ENCODE results near the gene ODAD4. TPM values are rescaled to one million over a fixed set of nuclear protein-coding genes. Genes with fewer than 3 reads are reported as not detected.
A peak's percentile ranks its signal among the peaks of the same experiment; 100 is the strongest.

Gene ODAD4
- total RNA-seq, 1 donor from 2014 or later = 0.70 TPM

DNA sequence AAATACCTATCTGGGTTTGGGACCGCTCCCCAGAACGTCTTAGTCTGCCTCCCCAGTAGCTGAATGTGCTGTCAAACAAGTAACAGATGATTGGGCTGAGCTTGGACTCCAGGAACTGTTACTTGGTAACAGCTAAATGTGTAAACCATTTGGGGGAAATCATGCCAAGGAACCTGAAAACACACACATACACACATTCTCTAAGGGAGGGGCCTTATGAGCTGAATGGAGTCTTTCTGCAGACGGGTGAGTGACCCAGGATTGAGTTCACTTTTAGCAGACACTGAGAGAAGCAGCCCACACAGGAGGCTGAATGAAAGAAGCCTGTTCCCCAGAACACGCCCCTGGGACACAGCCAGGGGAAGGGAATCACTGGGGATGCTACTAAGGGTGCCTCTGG, 13.2 kb upstream of the ODAD4 start:
- Mint-ChIP-seq H3K4me1 (ENCODE audit: low read depth) (peaks cover 54% of the 10 kb centered on the region), H3K27ac (ENCODE audit: unreplicated experiment) (peak overlapping the region; percentile 77), H3K4me3 (ENCODE audit: unreplicated experiment) (peak overlapping the region; percentile 89), H3K27me3 (ENCODE audit: low read depth) (no peaks in the 10 kb centered on the region), H3K36me3 (ENCODE audit: low read depth) (peaks cover 17% of the 10 kb centered on the region), H3K9me3 (ENCODE audit: low read depth) (no peaks in the 10 kb centered on the region)
- TF ChIP-seq, protein P1, sequence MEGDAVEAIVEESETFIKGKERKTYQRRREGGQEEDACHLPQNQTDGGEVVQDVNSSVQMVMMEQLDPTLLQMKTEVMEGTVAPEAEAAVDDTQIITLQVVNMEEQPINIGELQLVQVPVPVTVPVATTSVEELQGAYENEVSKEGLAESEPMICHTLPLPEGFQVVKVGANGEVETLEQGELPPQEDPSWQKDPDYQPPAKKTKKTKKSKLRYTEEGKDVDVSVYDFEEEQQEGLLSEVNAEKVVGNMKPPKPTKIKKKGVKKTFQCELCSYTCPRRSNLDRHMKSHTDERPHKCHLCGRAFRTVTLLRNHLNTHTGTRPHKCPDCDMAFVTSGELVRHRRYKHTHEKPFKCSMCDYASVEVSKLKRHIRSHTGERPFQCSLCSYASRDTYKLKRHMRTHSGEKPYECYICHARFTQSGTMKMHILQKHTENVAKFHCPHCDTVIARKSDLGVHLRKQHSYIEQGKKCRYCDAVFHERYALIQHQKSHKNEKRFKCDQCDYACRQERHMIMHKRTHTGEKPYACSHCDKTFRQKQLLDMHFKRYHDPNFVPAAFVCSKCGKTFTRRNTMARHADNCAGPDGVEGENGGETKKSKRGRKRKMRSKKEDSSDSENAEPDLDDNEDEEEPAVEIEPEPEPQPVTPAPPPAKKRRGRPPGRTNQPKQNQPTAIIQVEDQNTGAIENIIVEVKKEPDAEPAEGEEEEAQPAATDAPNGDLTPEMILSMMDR (IDR thresholded peaks at IDR 0.05) = no peak
- no peak for DNase-seq (ENCODE audit: low spot score)

DNA sequence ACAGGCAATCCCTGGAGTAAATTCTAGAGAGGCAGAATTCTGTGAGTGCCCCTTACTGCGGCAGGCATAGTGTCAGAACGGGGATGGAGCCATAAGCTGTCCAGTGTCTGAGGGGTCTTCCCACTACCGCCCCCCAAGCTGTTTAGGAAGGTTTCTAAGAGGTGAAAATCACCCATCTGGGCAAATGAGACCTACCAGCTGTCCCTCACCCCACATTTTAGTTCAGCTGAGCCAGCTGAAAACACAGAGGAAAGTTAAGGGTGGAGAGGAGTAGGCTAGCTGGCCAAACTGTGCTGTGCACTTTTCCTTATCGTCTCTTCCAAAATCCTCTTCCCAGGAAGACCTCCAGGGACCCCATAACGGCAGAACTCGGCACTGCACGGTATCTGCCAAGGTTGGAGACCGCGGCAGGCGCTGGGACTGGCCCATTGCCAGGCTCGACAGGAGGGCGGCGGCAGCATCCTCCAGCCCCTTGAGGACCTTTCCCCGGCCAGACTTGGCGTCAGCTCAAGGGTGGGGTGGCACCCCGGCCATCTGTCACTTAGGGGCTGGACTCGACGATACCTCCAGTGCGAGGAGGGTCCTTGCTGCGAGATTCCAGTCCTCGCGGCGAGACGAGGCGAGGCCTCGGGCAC, 12.6 kb upstream of the ODAD4 start:
- DNase-seq (ENCODE audit: low spot score) = no peak
- peaks cover 11% of the 10 kb centered on the region for H3K36me3 Mint-ChIP-seq (ENCODE audit: low read depth)
- no peaks in the 10 kb centered on the region for H3K9me3 Mint-ChIP-seq (ENCODE audit: low read depth)
- TF ChIP-seq, protein P1 (IDR thresholded peaks at IDR 0.05) = no peak
- H3K4me3 Mint-ChIP-seq (ENCODE audit: unreplicated experiment) = peak overlapping the region; percentile 89
- peak overlapping the region; percentile 77 for H3K27ac Mint-ChIP-seq (ENCODE audit: unreplicated experiment)
- H3K4me1 Mint-ChIP-seq (ENCODE audit: low read depth) = peaks cover 51% of the 10 kb centered on the region
- H3K27me3 Mint-ChIP-seq (ENCODE audit: low read depth) = no peaks in the 10 kb centered on the region

DNA sequence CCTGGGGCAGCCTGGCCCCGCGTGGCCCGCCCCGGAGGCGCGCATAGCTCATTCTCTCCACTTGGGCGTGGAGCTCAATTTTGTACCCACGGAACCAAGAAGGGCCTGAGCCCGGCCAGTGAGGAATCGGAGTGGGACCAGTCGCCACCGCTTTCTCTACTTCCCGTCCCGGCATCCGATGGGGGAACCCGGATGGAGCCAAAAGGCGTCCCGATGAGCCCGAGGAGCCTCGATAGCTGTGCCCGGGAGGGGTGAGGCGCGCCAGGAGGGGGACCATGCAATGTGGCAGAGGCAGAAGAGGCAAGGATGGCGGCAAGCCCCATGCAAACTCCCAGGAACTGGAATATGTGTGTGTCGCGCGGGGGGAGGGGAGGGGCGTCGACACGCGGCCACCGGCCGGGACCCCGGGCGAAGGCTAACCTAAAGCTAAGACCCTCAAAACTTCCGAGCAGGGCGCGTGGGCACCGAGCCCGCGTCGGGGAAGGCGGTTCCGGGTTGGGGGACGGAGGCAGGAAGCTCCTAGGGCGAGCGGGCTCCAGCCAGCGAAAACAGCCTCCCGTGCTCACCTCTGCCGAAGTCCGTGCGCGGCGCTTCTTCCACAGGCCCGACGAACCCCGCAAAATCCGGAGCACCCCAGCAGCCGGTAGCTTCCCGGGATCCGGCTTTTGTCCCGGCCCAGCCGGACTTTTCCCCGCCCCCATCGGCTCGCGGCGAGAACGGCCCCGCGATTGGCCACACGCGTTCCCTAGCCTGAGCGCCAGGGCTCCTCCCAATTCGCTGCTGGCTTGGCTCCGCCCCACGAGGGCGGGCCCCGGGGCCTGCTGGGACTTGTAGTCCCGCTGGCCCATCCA, 11.9 kb upstream of the ODAD4 start, which contains the start of gene ACLY:
Gene ACLY (minus strand): TSS at position 638 of the 851 bp plus-strand sequence. CDS start 5,078 bp downstream, outside the sequence.
- peaks cover 7% of the 10 kb centered on the region for H3K36me3 Mint-ChIP-seq (ENCODE audit: low read depth)

DNA sequence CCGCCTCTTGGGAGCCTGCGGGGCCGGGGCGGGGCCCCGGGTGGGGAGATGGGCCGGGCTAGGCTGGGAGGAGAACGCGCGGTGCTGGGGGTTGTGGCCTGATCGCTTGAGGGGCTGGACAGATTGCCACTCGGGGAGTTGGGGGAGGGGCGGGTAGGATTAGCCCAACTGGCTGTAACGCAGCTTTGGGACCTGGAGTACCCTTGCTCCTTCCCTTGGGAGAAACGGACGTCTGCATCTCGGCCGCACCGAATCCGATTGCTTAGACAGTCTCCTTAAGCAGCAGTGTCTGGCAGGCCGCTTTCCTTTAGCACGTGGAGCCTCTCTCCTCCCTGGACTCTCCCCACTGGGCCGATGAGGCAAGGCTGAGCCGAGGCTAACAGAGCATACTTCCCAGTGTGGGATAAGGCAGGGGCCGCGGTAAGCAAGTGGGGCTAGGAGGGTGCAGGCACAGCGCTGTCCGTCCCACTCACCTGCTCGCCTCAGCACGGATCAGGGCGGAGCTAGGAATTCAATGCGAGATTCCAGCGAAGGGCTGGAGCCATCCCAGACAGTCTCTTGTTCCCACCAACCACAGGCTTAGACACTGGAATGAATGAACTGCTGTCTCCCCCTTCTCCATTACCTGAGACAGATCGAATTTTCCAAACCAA, 11.1 kb upstream of the ODAD4 start:
- no peaks in the 10 kb centered on the region for H3K27me3 Mint-ChIP-seq (ENCODE audit: low read depth)

More for the DNA sequence above, 11.9 kb upstream of the ODAD4 start, which contains the start of gene ACLY:
- H3K9me3 Mint-ChIP-seq (ENCODE audit: low read depth) = no peaks in the 10 kb centered on the region
- no peaks in the 10 kb centered on the region for H3K27me3 Mint-ChIP-seq (ENCODE audit: low read depth)
- TF ChIP-seq, protein P1 (IDR thresholded peaks at IDR 0.05) = peak; percentile 18
- DNase-seq (ENCODE audit: low spot score) = peak; percentile 99
- H3K4me3 Mint-ChIP-seq (ENCODE audit: unreplicated experiment) = peak within 1 kb of the TSS; percentile 89
- peaks cover 50% of the 10 kb centered on the region for H3K4me1 Mint-ChIP-seq (ENCODE audit: low read depth)
- peak within 1 kb of the TSS; percentile 85 for H3K27ac Mint-ChIP-seq (ENCODE audit: unreplicated experiment)

More for the DNA sequence above, 11.1 kb upstream of the ODAD4 start:
- Mint-ChIP-seq H3K9me3 (ENCODE audit: low read depth) (no peaks in the 10 kb centered on the region), H3K36me3 (ENCODE audit: low read depth) (peaks cover 3% of the 10 kb centered on the region), H3K4me1 (ENCODE audit: low read depth) (peaks cover 44% of the 10 kb centered on the region), H3K27ac (ENCODE audit: unreplicated experiment) (peak overlapping the region; percentile 85), H3K4me3 (ENCODE audit: unreplicated experiment) (peak overlapping the region; percentile 89)
- no peak for DNase-seq (ENCODE audit: low spot score)
- TF ChIP-seq, protein P1 (IDR thresholded peaks at IDR 0.05) = no peak
